GM12891 (cell line): ENCODE measurements around the gene PPP2R5E.

Experiments
- PAX5 ChIP-seq: IDR thresholded peaks from 2 replicates; pipeline ENCODE4 v1.6.1; 2011; ENCODE audit warnings: low read length, moderate library complexity, mild to moderate bottlenecking; ENCODE audit not compliant: insufficient read depth, severe bottlenecking
- POLR2A ChIP-seq: IDR thresholded peaks from 2 replicates; pipeline ENCODE4 v1.6.1; 2011; ENCODE audit warnings: low read depth, low read length, control low read depth
- POLR2AphosphoS5 ChIP-seq: IDR thresholded peaks from 2 replicates; pipeline ENCODE4 v1.6.1; 2011; ENCODE audit warnings: low read depth, low read length, control low read depth
- POU2F2 ChIP-seq: IDR thresholded peaks from 2 replicates; pipeline ENCODE4 v1.6.1; 2011; ENCODE audit warnings: low read depth, mild to moderate bottlenecking, control low read depth, low read length, moderate library complexity
- SPI1 ChIP-seq: IDR thresholded peaks from 2 replicates; pipeline ENCODE4 v1.6.1; 2011; ENCODE audit warnings: low read depth, low read length, control low read depth
- TAF1 ChIP-seq: IDR thresholded peaks from 2 replicates; pipeline ENCODE4 v1.6.1; 2011; ENCODE audit warnings: low read depth, low read length, control low read depth

- TF ChIP-seq TAF1 (no peak), POLR2A (no peak), POLR2AphosphoS5 (no peak), POU2F2 (no peak), SPI1 (no peak), PAX5 (no peak)
Measured at GRCh38 chr14:63362389-63362819, 180.8 kb downstream of the PPP2R5E start.
